Esophagus muscularis mucosa (tissue), 4 donors: ENCODE results near the gene PARP3.

Experiments used
- CTCF ChIP-seq, 3 experiments: fragments of 200-600 bp in 2 of 3; fragments of 450-650 bp in 1 of 3; sonication (generic) in 2 of 3; IDR thresholded peaks; one replicate each; pipeline ENCODE4 v1.5.1; 2017 to 2019; ENCODE audit warnings: antibody characterized with exemption in 3 of 3, mild to moderate bottlenecking in 2 of 3, moderate library complexity in 1 of 3
- EP300 ChIP-seq: sonication (generic); formaldehyde crosslinking; IDR thresholded peaks from one replicate; pipeline ENCODE4 v1.6.1; 2017; ENCODE audit warnings: antibody characterized with exemption
- POLR2A ChIP-seq: fragments of 450-650 bp; IDR thresholded peaks from one replicate; pipeline ENCODE4 v1.6.1; 2017; ENCODE audit warnings: antibody characterized with exemption, moderate library complexity, mild to moderate bottlenecking, low read depth
- POLR2AphosphoS5 ChIP-seq, 2 donors: sonication (generic); formaldehyde crosslinking; IDR thresholded peaks; one replicate each; pipeline ENCODE4 v1.6.1; 2017; ENCODE audit warnings: antibody characterized with exemption in 2 of 2

GRCh38 chr3:51966486-51966885 lies 24.3 kb downstream of the PARP3 start:
- TF ChIP-seq POLR2A: no peak
- no peak for TF ChIP-seq CTCF (IDR thresholded peaks at IDR 0.05)
- no peak for TF ChIP-seq EP300
- TF ChIP-seq POLR2AphosphoS5 (IDR thresholded peaks at IDR 0.05): no peak
